SK-N-SH (cell line): ENCODE results near the gene SMOC1. TPM values are rescaled to one million over a fixed set of nuclear protein-coding genes. Genes with fewer than 3 reads are reported as not detected.

ENCODE experiments used
- CTCF ChIA-PET: fragments of 300-600, 350-600 bp; formaldehyde crosslinking; extraction: SDS; loops from one replicate; lab custom pipeline; 2021; lab: Yijun Ruan, JAX
- POLR2A ChIA-PET: fragments of 350-600 bp; sonication (Branson Sonifier 250); formaldehyde crosslinking; extraction: SDS; loops from one replicate; lab custom pipeline; 2020; ENCODE audit warnings: antibody characterized with exemption, inconsistent platforms; lab: Yijun Ruan, JAX
- DNase-seq: peaks from one replicate; pipeline ENCODE4 v3.0.0; 2012
- H2AFZ ChIP-seq: fragments of 200-600 bp; sonication (generic); 2 replicates; pipeline ENCODE4 v1.8.1; 2016; ENCODE audit warnings: antibody characterized with exemption, mild to moderate bottlenecking, low read depth
- H3F3A ChIP-seq: fragments of 200-600 bp; sonication (generic); replicated peaks from 2 replicates; pipeline ENCODE3; 2016; ENCODE audit warnings: antibody characterized with exemption, mild to moderate bottlenecking; ENCODE audit not compliant: insufficient read depth
- H3K27ac ChIP-seq, 2 experiments: fragments of 200-500 bp in 1 of 2; fragments of 200-600 bp in 1 of 2; sonication (Bioruptor generic) in 1 of 2; sonication (generic), shearing (Covaris generic) in 1 of 2; 2 replicates each; pipeline versions ENCODE4 v1.5.1 to v1.6.1; 2014 to 2016; ENCODE audit warnings: low read depth in 2 of 2, inconsistent platforms in 1 of 2, low read length in 1 of 2, mild to moderate bottlenecking in 1 of 2, mixed read lengths in 1 of 2
- H3K27me3 ChIP-seq: fragments of 200-600 bp; sonication (generic), shearing (Covaris generic); 2 replicates; pipeline ENCODE4 v1.6.1; 2016; ENCODE audit warnings: mixed run types; ENCODE audit not compliant: insufficient read depth
- H3K36me3 ChIP-seq, 2 experiments: fragments of 200-500 bp in 1 of 2; fragments of 200-600 bp in 1 of 2; sonication (Bioruptor generic) in 1 of 2; sonication (generic) in 1 of 2; replicated peaks in 1 of 2; 2 replicates each; pipeline versions ENCODE3 to v1.5.1; 2014 to 2016; ENCODE audit warnings: low read length in 1 of 2, mild to moderate bottlenecking in 1 of 2; ENCODE audit not compliant: insufficient read depth in 2 of 2, control insufficient read depth in 1 of 2
- H3K4me1 ChIP-seq, 2 experiments: fragments of 200-500 bp in 1 of 2; fragments of 200-600 bp in 1 of 2; sonication (Bioruptor generic) in 1 of 2; sonication (generic), shearing (Covaris generic) in 1 of 2; 2 replicates each; pipeline versions ENCODE4 v1.5.1 to v1.6.1; 2014 to 2016; ENCODE audit warnings: low read depth in 1 of 2, low read length in 1 of 2, mixed run types in 1 of 2; ENCODE audit not compliant: insufficient read depth in 2 of 2, control insufficient read depth in 1 of 2
- H3K4me2 ChIP-seq: fragments of 200-600 bp; sonication (generic), shearing (Covaris generic); 2 replicates; pipeline ENCODE4 v1.6.1; 2017; ENCODE audit warnings: mixed run types
- H3K4me3 ChIP-seq, 2 experiments: fragments of 200-500 bp in 1 of 2; fragments of 200-600 bp in 1 of 2; sonication (Bioruptor generic) in 1 of 2; sonication (generic), shearing (Covaris generic) in 1 of 2; 2 replicates each; pipeline versions ENCODE4 v1.5.1 to v1.8.1; 2014 to 2016; ENCODE audit warnings: low read depth in 2 of 2, inconsistent platforms in 1 of 2, low read length in 1 of 2, mild to moderate bottlenecking in 1 of 2, mixed read lengths in 1 of 2, moderate library complexity in 1 of 2
- H3K79me2 ChIP-seq: fragments of 200-600 bp; sonication (generic); 2 replicates; pipeline ENCODE4 v1.8.1; 2017; ENCODE audit warnings: mild to moderate bottlenecking; ENCODE audit not compliant: insufficient read depth
- H3K9ac ChIP-seq: fragments of 200-600 bp; sonication (generic); 2 replicates; pipeline ENCODE4 v1.6.1; 2017; ENCODE audit warnings: mixed run types
- H3K9me2 ChIP-seq: fragments of 200-600 bp; sonication (generic); 2 replicates; pipeline ENCODE4 v1.6.1; 2017; ENCODE audit warnings: mixed run types
- H3K9me3 ChIP-seq: fragments of 200-600 bp; sonication (generic); 2 replicates; pipeline ENCODE4 v1.6.1; 2017; ENCODE audit warnings: mixed run types, mild to moderate bottlenecking, moderate library complexity
- H4K20me1 ChIP-seq: fragments of 200-600 bp; sonication (generic); 2 replicates; pipeline ENCODE4 v1.6.1; 2017; ENCODE audit warnings: mild to moderate bottlenecking, mixed run types; ENCODE audit not compliant: insufficient read depth
- CHD2 ChIP-seq: fragments of 150-350 bp; IDR thresholded peaks from 2 replicates; pipeline ENCODE4 v1.6.1; 2018; ENCODE audit warnings: low read length; ENCODE audit not compliant: partially characterized antibody
- ELF1 ChIP-seq: IDR thresholded peaks from 2 replicates; pipeline ENCODE4 v1.4.0; 2012
- EP300 ChIP-seq, 2 experiments: IDR thresholded peaks; 2 replicates each; pipeline versions ENCODE4 v1.4.0 to v1.6.1; 2012; ENCODE audit warnings: borderline replicate concordance in 1 of 2, low read depth in 1 of 2, low read length in 1 of 2
- EZH2phosphoT487 ChIP-seq: fragments of 200-600 bp; sonication (generic); IDR thresholded peaks from 2 replicates; pipeline ENCODE4 v1.6.1; 2017; ENCODE audit warnings: low read depth, mixed run types, mild to moderate bottlenecking, antibody characterized with exemption, moderate library complexity, borderline replicate concordance
- FOSL2 ChIP-seq: IDR thresholded peaks from 2 replicates; pipeline ENCODE4 v1.4.0; 2012; ENCODE audit warnings: low read depth, mild to moderate bottlenecking, moderate library complexity, borderline replicate concordance
- FOXM1 ChIP-seq: IDR thresholded peaks from 2 replicates; pipeline ENCODE4 v1.4.0; 2012; ENCODE audit warnings: low read depth, mild to moderate bottlenecking
- GABPA ChIP-seq: IDR thresholded peaks from 2 replicates; pipeline ENCODE4 v1.4.0; 2012; ENCODE audit warnings: low read depth, mild to moderate bottlenecking
- GATA2 ChIP-seq: sonication (generic); formaldehyde crosslinking; IDR thresholded peaks from 2 replicates; pipeline ENCODE4 v1.5.0; 2020; ENCODE audit warnings: mild to moderate bottlenecking, missing genetic modification reagents
- MEF2A ChIP-seq: IDR thresholded peaks from 2 replicates; pipeline ENCODE4 v1.4.0; 2012; ENCODE audit warnings: low read depth, borderline replicate concordance
- NFIC ChIP-seq: IDR thresholded peaks from 2 replicates; pipeline ENCODE4 v1.4.0; 2012; ENCODE audit warnings: borderline replicate concordance
- NRF1 ChIP-seq: IDR thresholded peaks from 2 replicates; pipeline ENCODE4 v1.6.1; 2012; ENCODE audit warnings: low read depth, mild to moderate bottlenecking, low read length
- POLR2AphosphoS5 ChIP-seq: IDR thresholded peaks from 2 replicates; pipeline ENCODE4 v1.6.1; 2012; ENCODE audit warnings: low read depth, low read length
- RXRA ChIP-seq: IDR thresholded peaks from 2 replicates; pipeline ENCODE4 v1.4.0; 2012; ENCODE audit warnings: low read depth, mild to moderate bottlenecking, borderline replicate concordance
- SIN3A ChIP-seq: IDR thresholded peaks from 2 replicates; pipeline ENCODE4 v1.6.1; 2012; ENCODE audit warnings: low read depth, mild to moderate bottlenecking, low read length, moderate library complexity, borderline replicate concordance
- SMC3 ChIP-seq: IDR thresholded peaks from 2 replicates; pipeline ENCODE4 v1.6.1; 2012; ENCODE audit warnings: low read depth, low read length, improper control_type of control experiment
- TCF12 ChIP-seq: IDR thresholded peaks from 2 replicates; pipeline ENCODE4 v1.4.0; 2012
- TEAD4 ChIP-seq: IDR thresholded peaks from 2 replicates; pipeline ENCODE4 v1.4.0; 2012; ENCODE audit warnings: mild to moderate bottlenecking, borderline replicate concordance; ENCODE audit not compliant: insufficient read depth
- YY1 ChIP-seq: IDR thresholded peaks from 2 replicates; pipeline ENCODE4 v1.4.0; 2012; ENCODE audit warnings: low read depth, mild to moderate bottlenecking
- WGBS: methylation state at CpG from one replicate; pipeline ENCODE4 v1.1.6; 2017; ENCODE audit warnings: low lambda C conversion rate; 5-methylcytosine and 5-hydroxymethylcytosine counted together
- polyA plus RNA-seq, 3 experiments: library from polyadenylated mRNA; depleted of rRNA; stranded (reverse); fragments of >200 nt; gene quantifications; 2 replicates each; pipeline ENCODE4 v1.2.3, GENCODE V29; 2012
- TF ChIP-seq, protein P1 (sequence below): IDR thresholded peaks from 2 replicates; pipeline ENCODE4 v1.4.0; 2012; ENCODE audit warnings: low read depth, borderline replicate concordance
- TF ChIP-seq, protein P2 (sequence below): IDR thresholded peaks from 2 replicates; pipeline ENCODE4; 2012
- TF ChIP-seq, protein P3 (sequence below): IDR thresholded peaks from 2 replicates; pipeline ENCODE4 v1.6.1; 2012; ENCODE audit warnings: mild to moderate bottlenecking, low read depth, low read length, moderate library complexity

The SMOC1 gene
- polyA plus RNA-seq, 1 of the 3 experiments (the other 2 are of a cell fraction) = not detected

DNA sequence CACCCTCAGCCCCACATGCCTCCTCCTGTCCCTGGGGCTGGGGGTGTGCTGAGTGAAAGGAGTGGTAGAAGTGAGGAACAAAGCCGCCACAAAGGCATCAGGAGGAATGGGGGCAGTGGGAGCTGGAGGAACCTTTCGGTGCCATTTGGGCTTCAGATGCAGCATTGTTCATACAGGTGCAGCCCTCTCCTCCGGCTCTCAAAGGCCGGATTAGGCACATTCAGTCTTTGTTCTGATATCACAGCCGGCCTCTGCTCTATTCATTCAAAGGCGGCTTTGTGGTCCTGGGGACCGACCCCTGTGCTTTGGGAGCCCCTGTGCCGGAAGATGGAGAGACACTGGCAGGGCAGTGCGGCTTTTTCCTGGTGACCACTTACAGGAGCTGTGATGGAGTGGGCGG is 53.2 kb downstream of the SMOC1 start (continued):
- TF ChIP-seq, protein P1, sequence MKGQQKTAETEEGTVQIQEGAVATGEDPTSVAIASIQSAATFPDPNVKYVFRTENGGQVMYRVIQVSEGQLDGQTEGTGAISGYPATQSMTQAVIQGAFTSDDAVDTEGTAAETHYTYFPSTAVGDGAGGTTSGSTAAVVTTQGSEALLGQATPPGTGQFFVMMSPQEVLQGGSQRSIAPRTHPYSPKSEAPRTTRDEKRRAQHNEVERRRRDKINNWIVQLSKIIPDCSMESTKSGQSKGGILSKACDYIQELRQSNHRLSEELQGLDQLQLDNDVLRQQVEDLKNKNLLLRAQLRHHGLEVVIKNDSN = no peak
- TF ChIP-seq GABPA = no peak

DNA sequence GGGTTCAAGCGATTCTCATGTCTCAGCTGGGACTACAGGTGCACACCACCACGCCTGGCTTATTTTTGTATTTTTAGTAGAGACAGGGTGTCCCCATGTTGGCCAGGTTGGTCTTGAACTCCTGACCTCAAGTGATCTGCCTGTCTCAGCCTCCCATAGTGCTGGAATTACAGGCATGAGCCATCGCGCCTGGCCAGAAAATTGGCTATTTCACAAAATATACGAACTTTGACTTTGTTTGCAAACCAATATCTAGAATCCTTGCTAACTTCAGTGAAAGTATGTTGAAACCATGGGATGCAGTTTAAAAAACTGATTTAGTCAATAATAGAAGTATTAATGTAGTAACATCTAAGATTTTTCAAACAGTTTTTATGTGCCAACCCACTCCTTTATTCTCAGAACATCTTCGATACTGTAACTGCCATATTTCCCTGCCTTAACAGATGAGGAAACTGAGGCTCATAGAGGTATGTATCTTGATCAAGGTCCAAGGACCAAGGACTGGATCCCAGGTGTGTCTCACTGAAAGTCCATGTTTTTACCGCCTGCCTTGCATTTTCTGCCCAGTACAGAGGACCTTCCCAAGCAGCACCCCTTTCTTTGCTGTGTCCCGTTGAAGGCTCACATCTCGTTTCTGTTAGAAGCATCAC is 54.5 kb downstream of the SMOC1 start:
- Histone ChIP-seq H3K4me3 (no peak overlapping the region), H3K9me2 (no peaks in the 10 kb centered on the region), H3K4me1 (peaks cover 0 to 13% of the 10 kb centered on the region in 2 experiments; a peak in 1 of 4 replicates), H3K27me3 (no peaks in the 10 kb centered on the region), H3K4me2 (no peak overlapping the region)
- 42% methylated on average over 9 of the region's 9 CpGs for WGBS
- TF ChIP-seq POLR2AphosphoS5 = no peak
- TF ChIP-seq GATA2 (CRISPR knock-in tag) = no peak
- no peak for TF ChIP-seq RXRA
- TF ChIP-seq TCF12 = no peak
- no peak for TF ChIP-seq SMC3
- no peak for TF ChIP-seq FOXM1
- no peak for TF ChIP-seq SIN3A
- no peak for TF ChIP-seq FOSL2
- TF ChIP-seq NFIC = no peak
- TF ChIP-seq YY1 = no peak
- TF ChIP-seq, protein P2, sequence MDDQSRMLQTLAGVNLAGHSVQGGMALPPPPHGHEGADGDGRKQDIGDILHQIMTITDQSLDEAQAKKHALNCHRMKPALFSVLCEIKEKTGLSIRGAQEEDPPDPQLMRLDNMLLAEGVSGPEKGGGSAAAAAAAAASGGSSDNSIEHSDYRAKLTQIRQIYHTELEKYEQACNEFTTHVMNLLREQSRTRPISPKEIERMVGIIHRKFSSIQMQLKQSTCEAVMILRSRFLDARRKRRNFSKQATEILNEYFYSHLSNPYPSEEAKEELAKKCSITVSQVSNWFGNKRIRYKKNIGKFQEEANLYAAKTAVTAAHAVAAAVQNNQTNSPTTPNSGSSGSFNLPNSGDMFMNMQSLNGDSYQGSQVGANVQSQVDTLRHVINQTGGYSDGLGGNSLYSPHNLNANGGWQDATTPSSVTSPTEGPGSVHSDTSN = no peak
- TF ChIP-seq, protein P3, sequence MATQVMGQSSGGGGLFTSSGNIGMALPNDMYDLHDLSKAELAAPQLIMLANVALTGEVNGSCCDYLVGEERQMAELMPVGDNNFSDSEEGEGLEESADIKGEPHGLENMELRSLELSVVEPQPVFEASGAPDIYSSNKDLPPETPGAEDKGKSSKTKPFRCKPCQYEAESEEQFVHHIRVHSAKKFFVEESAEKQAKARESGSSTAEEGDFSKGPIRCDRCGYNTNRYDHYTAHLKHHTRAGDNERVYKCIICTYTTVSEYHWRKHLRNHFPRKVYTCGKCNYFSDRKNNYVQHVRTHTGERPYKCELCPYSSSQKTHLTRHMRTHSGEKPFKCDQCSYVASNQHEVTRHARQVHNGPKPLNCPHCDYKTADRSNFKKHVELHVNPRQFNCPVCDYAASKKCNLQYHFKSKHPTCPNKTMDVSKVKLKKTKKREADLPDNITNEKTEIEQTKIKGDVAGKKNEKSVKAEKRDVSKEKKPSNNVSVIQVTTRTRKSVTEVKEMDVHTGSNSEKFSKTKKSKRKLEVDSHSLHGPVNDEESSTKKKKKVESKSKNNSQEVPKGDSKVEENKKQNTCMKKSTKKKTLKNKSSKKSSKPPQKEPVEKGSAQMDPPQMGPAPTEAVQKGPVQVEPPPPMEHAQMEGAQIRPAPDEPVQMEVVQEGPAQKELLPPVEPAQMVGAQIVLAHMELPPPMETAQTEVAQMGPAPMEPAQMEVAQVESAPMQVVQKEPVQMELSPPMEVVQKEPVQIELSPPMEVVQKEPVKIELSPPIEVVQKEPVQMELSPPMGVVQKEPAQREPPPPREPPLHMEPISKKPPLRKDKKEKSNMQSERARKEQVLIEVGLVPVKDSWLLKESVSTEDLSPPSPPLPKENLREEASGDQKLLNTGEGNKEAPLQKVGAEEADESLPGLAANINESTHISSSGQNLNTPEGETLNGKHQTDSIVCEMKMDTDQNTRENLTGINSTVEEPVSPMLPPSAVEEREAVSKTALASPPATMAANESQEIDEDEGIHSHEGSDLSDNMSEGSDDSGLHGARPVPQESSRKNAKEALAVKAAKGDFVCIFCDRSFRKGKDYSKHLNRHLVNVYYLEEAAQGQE = no peak
- TF ChIP-seq NRF1 = no peak
- no peak for TF ChIP-seq EP300 (IDR thresholded peaks at IDR 0.05; ENCODE audit: borderline replicate concordance in 1 of 2, low read depth in 1 of 2, low read length in 1 of 2)
- TF ChIP-seq TEAD4 = no peak
- no peak for TF ChIP-seq MEF2A
- no peak for TF ChIP-seq ELF1
- TF ChIP-seq EZH2phosphoT487 = no peak
- no peak for TF ChIP-seq CHD2
- TF ChIP-seq, protein P1 = no peak
- TF ChIP-seq, all 33 proteins: peak for 0
- no peaks in the 10 kb centered on the region for H3F3A ChIP-seq
- no peaks in the 10 kb centered on the region for H3K36me3 ChIP-seq
- POLR2A ChIA-PET = no interaction called here
- no peaks in the 10 kb centered on the region for H3K9me3 ChIP-seq
- no peak overlapping the region for H3K9ac ChIP-seq
- H2AFZ ChIP-seq = no peak overlapping the region
- H3K79me2 ChIP-seq = no peaks in the 10 kb centered on the region
- H4K20me1 ChIP-seq = no peaks in the 10 kb centered on the region
- no peak overlapping the region for H3K27ac ChIP-seq
- DNase-seq = no peak
- CTCF ChIA-PET = no interaction called here
